HL-60/S4 treated with phorbol 12-myristate 13-acetate at 8.2 ng/mL for 4 days and 3 days (cell line): ENCODE measurements around the gene EXOC6B.

Experiments
- in situ Hi-C: fragments of 300-500 bp; cut with MboI; formaldehyde crosslinking; loops from 2 replicates; pipeline ENCODE4 v1.15.0; 2022; ENCODE audit warnings: low sequenced_read_pairs

Gene EXOC6B

GRCh38 chr2:72744049-72744448 is 81.8 kb downstream of the EXOC6B start:
- in situ Hi-C loops: no loop called here

GRCh38 chr2:72743481-72743880 is 82.4 kb downstream of the EXOC6B start:
- in situ Hi-C loops: no loop called here

- in situ Hi-C loops: no loop called here
Measured at GRCh38 chr2:72738096-72738495, 87.7 kb downstream of the EXOC6B start.

- in situ Hi-C loops: no loop called here
Measured at GRCh38 chr2:72734432-72734831, 91.4 kb downstream of the EXOC6B start.

- in situ Hi-C loops: no loop called here
Measured at GRCh38 chr2:72731116-72731515, 94.7 kb downstream of the EXOC6B start.

- in situ Hi-C loops: no loop called here
Measured at GRCh38 chr2:72727356-72727755, 98.5 kb downstream of the EXOC6B start.

- in situ Hi-C loops: no loop called here
Measured at GRCh38 chr2:72723769-72724370, 102.0 kb downstream of the EXOC6B start.

- in situ Hi-C loops: no loop called here
Measured at GRCh38 chr2:72722492-72723070, 103.3 kb downstream of the EXOC6B start.

- in situ Hi-C loops: no loop called here
Measured at GRCh38 chr2:72719416-72719815, 106.4 kb downstream of the EXOC6B start.

- in situ Hi-C loops: no loop called here
Measured at GRCh38 chr2:72718876-72719275, 107.0 kb downstream of the EXOC6B start.

GRCh38 chr2:72716601-72717000 is 109.2 kb downstream of the EXOC6B start:
- in situ Hi-C loops: no loop called here

- in situ Hi-C loops: no loop called here
Measured at GRCh38 chr2:72713857-72714256, 112.0 kb downstream of the EXOC6B start.

- in situ Hi-C loops: no loop called here
Measured at GRCh38 chr2:72712977-72713376, 112.9 kb downstream of the EXOC6B start.

GRCh38 chr2:72712304-72712703 is 113.5 kb downstream of the EXOC6B start:
- in situ Hi-C loops: no loop called here

GRCh38 chr2:72710418-72711152 is 115.2 kb downstream of the EXOC6B start:
- in situ Hi-C loops: no loop called here

- in situ Hi-C loops: no loop called here
Measured at GRCh38 chr2:72708236-72708635, 117.6 kb downstream of the EXOC6B start.

GRCh38 chr2:72698300-72698699 is 127.5 kb downstream of the EXOC6B start:
- in situ Hi-C loops: no loop called here

- in situ Hi-C loops: no loop called here
Measured at GRCh38 chr2:72696559-72696958, 129.3 kb downstream of the EXOC6B start.

- in situ Hi-C loops: no loop called here
Measured at GRCh38 chr2:72695676-72696075, 130.2 kb downstream of the EXOC6B start.

GRCh38 chr2:72694715-72695496 is 130.9 kb downstream of the EXOC6B start:
- in situ Hi-C loops: no loop called here

GRCh38 chr2:72689579-72690195 is 136.1 kb downstream of the EXOC6B start:
- in situ Hi-C loops: no loop called here
